Keratinocyte (primary cell): ENCODE measurements around the gene CACNA1B. TPM values are rescaled to one million over a fixed set of nuclear protein-coding genes. Genes with fewer than 3 reads are reported as not detected.

ENCODE experiments used
- DNase-seq: peaks from one replicate; pipeline ENCODE4 v3.0.0-alpha.2; 2011; ENCODE audit warnings: low read depth, missing footprints, low spot score
- FAIRE-seq: peaks from 2 replicates; lab custom pipeline; 2011; peaks lifted over from hg19 to GRCh38; lab: Jason Lieb, UNC
- H2AFZ ChIP-seq: 2 replicates; pipeline ENCODE4 v1.6.0; 2012; ENCODE audit warnings: low read length, control low read depth, inconsistent platforms; ENCODE audit not compliant: control insufficient read depth
- H3K27ac ChIP-seq: 2 replicates; pipeline ENCODE4 v1.5.1; 2011; ENCODE audit warnings: low read length; ENCODE audit not compliant: control insufficient read depth, insufficient read depth
- H3K27me3 ChIP-seq: 3 replicates; pipeline ENCODE4 v1.6.0; 2011; ENCODE audit warnings: low read length; ENCODE audit not compliant: control insufficient read depth, insufficient read depth; ENCODE audit errors: extremely low read depth
- H3K36me3 ChIP-seq, 2 experiments: 2 replicates in 1 of 2; 3 replicates in 1 of 2; pipeline ENCODE4 v1.5.1; 2011; ENCODE audit warnings: low read length in 2 of 2, mild to moderate bottlenecking in 1 of 2; ENCODE audit not compliant: control insufficient read depth in 2 of 2, insufficient read depth in 2 of 2; ENCODE audit errors: extremely low read depth in 1 of 2
- H3K4me1 ChIP-seq: 3 replicates; pipeline ENCODE4 v1.5.1; 2011; ENCODE audit warnings: low read length; ENCODE audit not compliant: control insufficient read depth, insufficient read depth; ENCODE audit errors: extremely low read depth
- H3K4me2 ChIP-seq: 3 replicates; pipeline ENCODE4 v1.6.0; 2011; ENCODE audit warnings: low read depth, low read length; ENCODE audit not compliant: control insufficient read depth, insufficient read depth; ENCODE audit errors: extremely low read depth
- H3K4me3 ChIP-seq, 3 experiments: fragments of 200-600 bp in 1 of 3; sonication (generic) in 1 of 3; 2 replicates in 2 of 3; 3 replicates in 1 of 3; pipeline ENCODE4 v1.5.1; 2011 to 2016; ENCODE audit warnings: low read length in 3 of 3, mild to moderate bottlenecking in 3 of 3, control low read depth in 2 of 3, inconsistent platforms in 1 of 3, low read depth in 1 of 3, mixed read lengths in 1 of 3, mixed run types in 1 of 3, moderate library complexity in 1 of 3; ENCODE audit not compliant: control insufficient read depth in 2 of 3, insufficient read depth in 2 of 3; ENCODE audit errors: extremely low read depth in 1 of 3
- H3K79me2 ChIP-seq: 2 replicates; pipeline ENCODE4 v1.6.0; 2012; ENCODE audit warnings: low read length; ENCODE audit not compliant: control insufficient read depth, insufficient read depth
- H3K9ac ChIP-seq: 3 replicates; pipeline ENCODE4 v1.6.0; 2011; ENCODE audit warnings: low read length; ENCODE audit not compliant: control insufficient read depth, insufficient read depth; ENCODE audit errors: extremely low read depth
- H3K9me1 ChIP-seq: 3 replicates; pipeline ENCODE4 v1.6.0; 2011; ENCODE audit warnings: low read length; ENCODE audit not compliant: control insufficient read depth, insufficient read depth; ENCODE audit errors: extremely low read depth
- H3K9me3 ChIP-seq: 2 replicates; pipeline ENCODE4 v1.5.1; 2012; ENCODE audit warnings: low read depth, low read length; ENCODE audit not compliant: control insufficient read depth
- H4K20me1 ChIP-seq: 3 replicates; pipeline ENCODE4 v1.6.0; 2011; ENCODE audit warnings: low read length; ENCODE audit not compliant: control insufficient read depth, insufficient read depth; ENCODE audit errors: extremely low read depth
- EZH2 ChIP-seq: IDR thresholded peaks from one replicate; pipeline ENCODE4 v1.6.1; 2012; ENCODE audit warnings: inconsistent platforms, mild to moderate bottlenecking, low read length, moderate library complexity
- dilution Hi-C: fragments of 300-500 bp; cut with MboI; formaldehyde crosslinking; loops from one replicate; pipeline ENCODE4 v1.7.0; 2020; ENCODE audit warnings: low sequenced_read_pairs; ENCODE audit not compliant: extremely low pct_ligation_motif_present
- polyA plus RNA-seq, 5 experiments: library from polyadenylated mRNA; depleted of rRNA in 3 of 5; stranded (reverse) in 3 of 5; stranded (forward) in 1 of 5; unstranded in 1 of 5; fragments of >200 nt; gene quantifications; 1 replicate in 1 of 5; 2 replicates in 3 of 5; 3 replicates in 1 of 5; pipeline versions ENCODE4 v1.2.1 to v1.2.3, GENCODE V29; 2011 to 2012; ENCODE audit warnings: missing spikeins in 2 of 5, low read depth in 1 of 5, low replicate concordance in 1 of 5
- TF ChIP-seq, protein P1 (sequence below), 3 experiments: IDR thresholded peaks in 1 of 3; conservative IDR thresholded peaks in 1 of 3; optimal IDR thresholded peaks in 1 of 3; 2 replicates in 2 of 3; 3 replicates in 1 of 3; pipeline versions ENCODE3 to v1.5.1; 2011; ENCODE audit warnings: low read length in 3 of 3, mild to moderate bottlenecking in 3 of 3, moderate library complexity in 2 of 3, control low read depth in 1 of 3, inconsistent platforms in 1 of 3; ENCODE audit not compliant: insufficient read depth in 2 of 3; ENCODE audit errors: extremely low read depth in 1 of 3

The CACNA1B gene
- polyA plus RNA-seq, 1 donor (not counting 4 experiments of a cell fraction or from before 2014, with no cell fraction given) = 0.01 TPM

DNA sequence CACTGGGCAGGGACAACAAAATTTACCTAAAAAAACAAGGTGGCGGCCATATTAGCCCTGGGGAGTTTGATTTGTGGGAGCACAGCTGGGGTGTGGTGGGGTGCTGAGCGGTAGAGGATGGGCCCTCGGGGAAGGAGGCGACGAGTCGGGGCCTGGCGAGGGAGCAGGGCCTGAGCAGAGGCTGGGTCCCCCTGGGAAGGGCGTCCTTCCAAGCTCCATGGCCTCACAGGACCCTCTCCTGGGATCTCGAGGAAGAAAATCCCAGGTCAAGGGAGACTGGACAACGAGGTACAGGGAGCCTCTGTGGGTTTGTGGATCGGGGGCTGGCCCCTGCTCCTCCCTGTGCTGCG is 165.5 kb downstream of the CACNA1B start:
- H3K27ac ChIP-seq = no peak overlapping the region
- no peaks in the 10 kb centered on the region for H3K9me1 ChIP-seq
- no peaks in the 10 kb centered on the region for H3K36me3 ChIP-seq
- no peaks in the 10 kb centered on the region for H3K4me1 ChIP-seq
- H4K20me1 ChIP-seq = no peaks in the 10 kb centered on the region
- H3K9me3 ChIP-seq = no peaks in the 10 kb centered on the region
- dilution Hi-C loops = no loop called here
- H3K4me2 ChIP-seq = no peak overlapping the region
- no peak overlapping the region for H3K9ac ChIP-seq
- H3K4me3 ChIP-seq = no peak overlapping the region
- H3K79me2 ChIP-seq = no peaks in the 10 kb centered on the region
- DNase-seq (no peak), FAIRE-seq (no peak)
- H2AFZ ChIP-seq = no peak overlapping the region
- no peaks in the 10 kb centered on the region for H3K27me3 ChIP-seq
- TF ChIP-seq, protein P1, sequence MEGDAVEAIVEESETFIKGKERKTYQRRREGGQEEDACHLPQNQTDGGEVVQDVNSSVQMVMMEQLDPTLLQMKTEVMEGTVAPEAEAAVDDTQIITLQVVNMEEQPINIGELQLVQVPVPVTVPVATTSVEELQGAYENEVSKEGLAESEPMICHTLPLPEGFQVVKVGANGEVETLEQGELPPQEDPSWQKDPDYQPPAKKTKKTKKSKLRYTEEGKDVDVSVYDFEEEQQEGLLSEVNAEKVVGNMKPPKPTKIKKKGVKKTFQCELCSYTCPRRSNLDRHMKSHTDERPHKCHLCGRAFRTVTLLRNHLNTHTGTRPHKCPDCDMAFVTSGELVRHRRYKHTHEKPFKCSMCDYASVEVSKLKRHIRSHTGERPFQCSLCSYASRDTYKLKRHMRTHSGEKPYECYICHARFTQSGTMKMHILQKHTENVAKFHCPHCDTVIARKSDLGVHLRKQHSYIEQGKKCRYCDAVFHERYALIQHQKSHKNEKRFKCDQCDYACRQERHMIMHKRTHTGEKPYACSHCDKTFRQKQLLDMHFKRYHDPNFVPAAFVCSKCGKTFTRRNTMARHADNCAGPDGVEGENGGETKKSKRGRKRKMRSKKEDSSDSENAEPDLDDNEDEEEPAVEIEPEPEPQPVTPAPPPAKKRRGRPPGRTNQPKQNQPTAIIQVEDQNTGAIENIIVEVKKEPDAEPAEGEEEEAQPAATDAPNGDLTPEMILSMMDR (optimal IDR thresholded peaks at IDR 0.05 in 1 of 3, IDR thresholded peaks at IDR 0.05 in 1 of 3, conservative IDR thresholded peaks at IDR 0.05 in 1 of 3; ENCODE audit: extremely low read depth in 1 of 3, insufficient read depth in 2 of 3, low read length in 3 of 3) = no peak
- no peak for TF ChIP-seq EZH2

DNA sequence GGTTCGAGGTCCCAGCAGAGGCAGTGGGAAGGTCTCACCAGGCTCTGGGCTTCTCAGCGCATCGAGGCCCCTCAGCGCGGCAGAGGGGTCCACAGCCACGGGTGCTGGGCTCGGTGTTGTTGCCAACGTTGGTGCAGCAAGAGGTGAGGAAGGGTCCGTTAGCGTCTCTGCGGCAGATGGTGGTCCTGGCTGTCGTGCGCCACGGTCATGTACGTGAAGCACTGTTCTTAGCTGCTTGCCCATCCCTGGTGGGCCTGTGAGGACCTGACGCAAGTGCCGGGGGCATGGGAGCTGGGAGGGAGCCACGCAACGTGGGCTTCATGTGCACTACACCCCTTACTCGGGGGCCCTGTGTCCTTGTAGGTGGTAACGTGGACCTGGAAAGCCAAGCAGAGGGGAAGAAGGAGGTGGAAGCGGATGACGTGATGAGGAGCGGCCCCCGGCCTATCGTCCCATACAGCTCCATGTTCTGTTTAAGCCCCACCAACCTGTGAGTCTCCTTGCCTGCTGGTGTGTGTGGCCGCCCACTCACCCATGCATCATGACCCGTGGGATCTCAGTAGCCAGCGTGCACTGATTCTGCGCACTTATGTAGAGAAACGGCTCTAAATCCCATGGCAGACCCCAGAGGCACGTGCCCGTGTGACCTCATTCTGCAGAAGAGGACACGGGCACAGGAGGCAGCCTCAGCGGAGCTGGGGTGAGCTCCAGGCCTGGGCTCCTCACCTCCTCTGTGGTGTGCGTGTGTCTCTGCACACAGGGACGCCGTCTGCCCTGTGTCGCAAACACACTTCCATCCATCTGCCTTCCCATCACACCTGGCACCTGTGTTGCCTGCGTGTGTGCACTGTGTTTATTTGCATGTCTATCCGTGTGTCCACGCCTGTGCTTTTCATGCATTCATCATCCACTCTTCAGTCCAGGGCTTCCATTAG is 166.1 kb downstream of the CACNA1B start:
- DNase-seq (no peak), FAIRE-seq (no peak)
- no peaks in the 10 kb centered on the region for H3K9me3 ChIP-seq

More for the DNA sequence above, 166.1 kb downstream of the CACNA1B start:
- H3K4me1 ChIP-seq = no peaks in the 10 kb centered on the region
- H3K4me2 ChIP-seq = no peak overlapping the region
- no peaks in the 10 kb centered on the region for H3K27me3 ChIP-seq
- no peak overlapping the region for H2AFZ ChIP-seq
- H3K9ac ChIP-seq = no peak overlapping the region
- H4K20me1 ChIP-seq = no peaks in the 10 kb centered on the region
- no peaks in the 10 kb centered on the region for H3K9me1 ChIP-seq
- no peak overlapping the region for H3K27ac ChIP-seq
- H3K36me3 ChIP-seq = no peaks in the 10 kb centered on the region
- no peak overlapping the region for H3K4me3 ChIP-seq
- no peaks in the 10 kb centered on the region for H3K79me2 ChIP-seq
- TF ChIP-seq, protein P1 (optimal IDR thresholded peaks at IDR 0.05 in 1 of 3, IDR thresholded peaks at IDR 0.05 in 1 of 3, conservative IDR thresholded peaks at IDR 0.05 in 1 of 3; ENCODE audit: extremely low read depth in 1 of 3, insufficient read depth in 2 of 3, low read length in 3 of 3) = no peak
- TF ChIP-seq EZH2 = no peak
- dilution Hi-C loops = no loop called here
